ENCODE results near the gene SRGAP2B.
A peak's percentile ranks its signal among the peaks of the same experiment; 100 is the strongest.
"Not testable (repeated sequence)": the region's sequence is repeated elsewhere in the genome, so short reads cannot be mapped to it uniquely, and the experiment has no call there.

The SRGAP2B gene

DNA sequence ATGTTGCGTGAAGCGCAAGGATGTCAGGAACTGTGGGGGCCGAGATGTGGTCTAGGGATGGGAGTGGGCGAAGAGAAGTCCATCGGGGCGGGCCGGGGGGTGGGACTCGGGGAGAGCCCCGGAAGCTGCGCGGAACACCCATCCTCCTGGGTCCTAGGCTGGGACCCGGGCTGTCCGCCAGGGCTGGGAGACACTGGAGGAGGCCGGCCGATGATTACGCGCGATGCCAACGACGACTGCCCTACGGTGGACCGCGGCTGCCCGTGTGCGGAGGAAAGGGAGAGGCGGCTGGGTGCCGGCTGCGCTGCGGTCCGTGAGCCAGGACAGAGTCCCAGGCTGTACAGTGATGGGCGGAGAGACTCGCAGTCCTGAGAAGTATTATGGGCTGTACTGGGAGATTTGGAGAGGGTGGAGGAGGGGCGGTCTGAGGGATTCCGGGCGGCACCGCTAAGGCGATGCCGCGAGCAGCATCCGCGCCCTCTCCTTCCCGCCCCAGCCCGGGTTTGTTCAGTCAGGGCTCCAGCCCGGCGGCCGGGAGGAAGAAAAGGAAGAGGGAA lies 395 bp downstream of the SRGAP2B start:
- peak overlapping the region; percentile 48 for H3K4me3 ChIP-seq (ENCODE audit: low read length)
- not testable (repeated sequence) for DNase-seq (ENCODE audit: low read depth, low spot score)

DNA sequence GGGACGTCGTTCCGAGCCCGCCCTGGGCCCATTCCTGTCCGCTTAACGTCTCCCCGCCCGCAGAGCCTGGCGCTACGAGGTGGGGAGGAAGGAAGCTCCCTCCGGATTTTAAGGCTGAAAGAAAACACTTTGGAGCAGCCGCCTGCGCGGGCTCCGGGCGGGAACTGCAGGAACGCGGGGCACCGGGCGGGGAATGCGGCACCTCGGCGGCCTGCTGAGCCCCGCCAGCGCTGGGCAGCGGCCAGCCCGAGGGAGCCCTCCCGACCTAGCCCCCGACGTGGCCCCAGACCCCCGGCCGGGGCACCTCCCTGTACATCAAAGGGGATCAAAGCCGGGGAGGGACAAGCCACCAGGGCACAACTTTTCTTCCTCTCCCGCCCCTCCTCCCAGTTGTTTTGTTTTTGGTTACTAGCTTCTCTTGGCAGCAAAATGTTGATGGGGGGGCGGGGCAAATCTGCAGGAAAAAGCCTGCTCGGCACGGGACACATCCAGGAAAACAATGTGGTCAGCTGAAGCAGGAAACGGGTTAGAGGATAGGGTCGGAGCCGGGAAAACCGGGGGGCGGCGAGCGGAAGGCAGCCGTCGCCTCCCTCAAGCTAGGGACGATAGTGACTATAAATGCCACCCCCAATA lies 1.5 kb downstream of the SRGAP2B start:
- DNase-seq (ENCODE audit: low read depth, low spot score); H3K4me3 ChIP-seq (ENCODE audit: low read length): not testable (repeated sequence)

DNA sequence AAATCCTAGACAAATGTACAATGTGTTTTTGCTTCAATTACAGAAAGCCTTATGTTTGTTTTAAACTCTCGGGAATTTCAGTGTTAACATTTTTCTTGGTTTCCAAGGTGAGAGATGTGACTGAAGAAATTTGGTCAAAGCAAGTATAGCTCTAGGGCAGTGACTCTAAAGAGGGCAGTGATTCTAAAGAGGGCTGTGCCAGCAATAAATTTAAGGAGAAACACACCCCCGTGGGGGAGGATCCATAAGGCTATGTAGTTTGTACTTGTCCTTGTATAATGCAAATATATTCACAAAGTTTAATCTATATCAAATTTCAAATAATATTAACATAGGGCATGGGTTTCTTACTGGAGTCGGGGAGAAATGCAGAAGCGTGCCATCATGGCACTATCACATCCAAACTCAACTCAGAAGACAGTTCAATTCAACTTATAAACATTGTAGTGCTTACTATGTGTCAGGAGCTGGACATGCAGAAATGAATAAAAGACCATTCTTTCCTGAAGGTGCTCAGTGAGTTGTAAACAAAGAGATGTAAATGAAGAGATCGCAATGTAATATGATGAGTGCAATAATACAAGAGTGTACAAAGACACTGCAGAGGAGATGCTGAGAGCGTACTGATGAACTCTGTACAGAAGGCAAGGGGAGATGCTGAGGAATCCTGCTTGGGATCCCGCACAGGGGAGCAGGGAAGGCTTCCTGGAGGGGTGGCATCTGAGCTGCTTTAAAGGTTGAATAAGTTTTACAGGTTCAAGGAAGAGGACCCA lies 12.5 kb downstream of the SRGAP2B start:
- H3K4me3 ChIP-seq (ENCODE audit: low read length); DNase-seq (ENCODE audit: low read depth, low spot score): not testable (repeated sequence)

DNA sequence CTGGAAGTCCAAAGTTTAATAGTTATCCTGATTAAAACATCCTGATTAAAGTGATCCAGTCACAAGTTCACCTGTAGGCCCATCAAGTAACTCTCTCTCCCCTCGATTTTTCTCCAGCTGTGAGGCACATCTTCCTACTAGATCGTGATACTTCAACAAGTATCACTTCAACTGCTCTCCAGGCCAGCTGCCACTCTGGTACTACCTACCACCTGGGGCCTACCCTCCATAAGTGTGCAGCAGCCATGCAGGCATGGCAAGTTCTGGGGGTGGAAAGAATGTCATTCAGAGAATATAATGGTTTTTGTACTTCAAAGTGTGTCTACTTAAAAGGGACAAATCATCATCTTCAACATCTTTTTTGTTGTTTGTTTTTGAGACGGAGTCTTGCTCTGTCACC lies 14.9 kb downstream of the SRGAP2B start:
- DNase-seq (ENCODE audit: low read depth, low spot score); H3K4me3 ChIP-seq (ENCODE audit: low read length): not testable (repeated sequence)

DNA sequence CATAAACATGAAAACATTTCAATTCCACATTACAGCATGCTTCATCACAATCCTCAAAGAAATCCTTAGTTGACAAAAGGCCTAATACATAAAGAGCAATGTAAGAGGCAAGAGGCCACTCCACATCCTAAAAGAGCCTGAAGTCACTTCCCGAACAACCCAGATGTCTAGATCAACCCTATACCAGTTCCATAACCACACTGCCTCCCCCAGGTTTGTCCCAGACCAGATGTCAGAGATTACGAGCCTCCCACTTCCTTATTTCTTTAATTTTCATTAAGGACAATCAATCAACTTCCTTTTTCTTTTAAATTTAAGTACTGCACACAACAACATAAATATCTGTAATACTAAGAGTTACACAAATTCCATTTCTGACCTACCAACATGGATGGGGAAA lies 15.4 kb downstream of the SRGAP2B start:
- not testable (repeated sequence) for DNase-seq (ENCODE audit: low read depth, low spot score); H3K4me3 ChIP-seq (ENCODE audit: low read length)

DNA sequence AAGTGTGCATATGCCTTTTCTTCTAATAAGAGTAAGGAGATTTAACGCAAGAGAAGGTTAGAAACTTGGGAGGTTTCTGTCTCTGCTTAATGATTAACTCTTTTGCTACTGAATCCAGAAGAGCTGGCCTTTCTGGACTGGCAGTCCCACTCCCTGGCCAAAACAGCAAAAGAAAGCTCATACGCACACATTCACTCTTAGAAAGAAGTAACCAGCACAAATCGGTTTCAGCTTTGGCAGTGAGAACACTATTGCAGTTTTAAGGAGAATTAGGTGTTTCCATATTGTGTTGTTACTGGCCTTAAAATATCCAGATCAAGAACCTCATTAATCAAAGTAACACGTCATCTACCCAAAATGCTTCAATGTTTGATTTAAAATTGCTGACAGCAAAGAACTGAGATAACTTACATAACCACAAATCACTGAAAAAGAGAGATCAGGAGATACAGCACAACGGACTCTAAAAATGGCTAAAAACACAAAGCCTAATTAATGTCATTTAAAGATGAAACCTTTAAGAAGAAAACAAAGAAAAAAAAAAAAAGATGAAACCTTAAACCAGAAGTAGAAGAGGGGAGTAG lies 16.2 kb downstream of the SRGAP2B start:
- not testable (repeated sequence) for H3K4me3 ChIP-seq (ENCODE audit: low read length); DNase-seq (ENCODE audit: low read depth, low spot score)

DNA sequence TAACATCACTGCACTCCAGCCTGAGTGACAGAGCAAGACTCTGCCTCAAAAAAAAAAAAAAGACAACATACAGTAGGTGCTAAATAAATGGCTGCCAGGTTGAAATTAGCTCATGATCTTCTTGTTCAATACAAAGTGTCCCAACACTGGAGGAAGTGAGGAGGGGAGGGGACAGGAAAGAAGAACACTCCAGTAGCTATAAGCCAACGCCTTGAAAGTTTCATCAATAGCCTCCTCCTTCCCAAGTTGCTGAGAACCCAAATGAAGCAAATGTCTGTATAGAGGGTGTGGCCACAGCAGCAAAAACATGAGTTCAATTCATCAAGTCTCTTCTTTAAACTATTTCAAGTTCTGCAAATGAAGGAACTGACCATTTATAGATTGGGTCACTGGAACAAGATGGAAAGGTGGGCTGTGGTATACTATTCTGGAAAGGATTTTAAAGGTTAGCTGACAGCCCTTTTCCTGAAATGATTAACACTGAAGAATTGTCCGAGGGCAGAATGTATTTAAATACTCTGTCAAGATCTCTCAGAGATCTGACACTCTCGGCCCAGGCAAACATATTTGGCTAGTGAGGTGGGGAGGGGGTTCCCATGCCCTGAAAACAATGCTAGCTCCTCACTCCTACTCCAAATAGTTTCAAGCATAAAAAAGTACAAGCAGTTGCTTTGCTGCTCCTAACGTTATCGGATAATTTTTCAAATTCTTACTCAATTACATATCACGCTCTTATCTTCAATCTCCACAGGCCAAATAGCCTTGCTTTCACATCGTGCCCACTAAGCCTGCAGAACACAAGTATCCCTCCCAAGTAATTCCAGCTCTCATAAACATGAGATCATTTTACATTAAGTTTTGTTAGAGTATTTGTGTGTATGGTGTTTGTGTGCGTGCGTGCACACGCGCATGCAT lies 17.0 kb downstream of the SRGAP2B start:
- DNase-seq (ENCODE audit: low read depth, low spot score); H3K4me3 ChIP-seq (ENCODE audit: low read length): not testable (repeated sequence)

DNA sequence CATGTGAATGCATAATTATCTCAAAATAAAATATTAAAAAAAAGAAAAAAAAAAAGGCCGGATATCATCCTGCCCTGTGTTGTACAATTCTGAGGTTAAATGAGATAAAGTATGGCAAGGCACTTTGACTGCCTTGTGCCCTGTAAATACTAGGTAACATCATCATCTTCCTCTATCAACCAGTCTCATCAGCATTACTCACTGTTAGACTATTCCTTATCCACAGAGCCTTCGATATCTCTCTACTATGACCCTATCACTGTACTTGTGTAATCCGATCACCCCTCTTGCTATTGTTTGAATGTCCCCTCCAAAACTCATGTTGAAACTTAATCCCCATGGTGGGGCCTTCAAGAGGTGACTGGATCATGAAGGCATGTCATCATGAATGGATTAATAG lies 18.3 kb downstream of the SRGAP2B start:
- H3K4me3 ChIP-seq (ENCODE audit: low read length); DNase-seq (ENCODE audit: low read depth, low spot score): not testable (repeated sequence)

DNA sequence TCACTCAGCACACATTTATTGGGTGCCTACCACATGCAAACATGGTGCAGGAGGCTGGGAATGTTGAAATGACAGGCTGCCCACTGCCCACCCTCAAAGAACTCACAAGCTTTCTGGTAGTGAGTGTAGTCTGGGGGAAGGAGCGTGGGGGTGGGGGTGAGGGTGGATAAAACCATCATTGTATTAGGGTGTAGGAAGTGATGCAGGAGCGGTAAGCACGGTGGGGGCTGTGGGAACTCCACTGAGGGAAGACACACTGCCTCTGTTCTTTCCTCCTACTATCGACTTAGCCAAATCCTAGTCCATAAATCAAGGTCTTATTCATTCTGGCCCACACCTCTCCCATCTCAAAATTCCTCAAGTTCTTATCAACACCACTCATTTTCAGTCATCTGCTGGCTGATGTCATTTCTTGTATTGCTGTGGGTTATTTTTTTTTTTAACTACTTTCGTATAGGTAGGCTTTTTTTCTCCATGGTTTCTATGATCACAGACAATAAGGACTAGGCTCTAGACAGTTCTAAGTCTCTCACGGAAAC lies 21.0 kb downstream of the SRGAP2B start:
- not testable (repeated sequence) for H3K4me3 ChIP-seq (ENCODE audit: low read length); DNase-seq (ENCODE audit: low read depth, low spot score)

DNA sequence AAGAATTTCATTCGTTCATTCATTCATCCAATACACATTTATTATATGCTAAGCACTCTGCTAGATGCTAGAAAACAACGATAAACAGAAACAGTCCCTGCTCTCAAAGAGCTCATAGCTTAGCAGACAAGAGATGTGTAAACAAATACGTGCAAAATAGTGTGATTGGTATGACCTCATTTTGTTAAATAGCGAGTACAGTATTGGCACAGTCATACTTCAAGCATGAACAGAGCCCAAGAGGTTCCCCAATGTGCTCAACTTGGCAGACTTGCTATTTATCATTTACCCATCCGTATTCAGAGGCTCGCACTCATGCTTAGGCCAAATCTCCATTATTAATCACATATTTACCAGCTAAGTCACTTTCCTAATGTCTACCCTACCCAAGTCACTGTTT lies 23.6 kb downstream of the SRGAP2B start:
- H3K4me3 ChIP-seq (ENCODE audit: low read length), result not testable (repeated sequence)

DNA sequence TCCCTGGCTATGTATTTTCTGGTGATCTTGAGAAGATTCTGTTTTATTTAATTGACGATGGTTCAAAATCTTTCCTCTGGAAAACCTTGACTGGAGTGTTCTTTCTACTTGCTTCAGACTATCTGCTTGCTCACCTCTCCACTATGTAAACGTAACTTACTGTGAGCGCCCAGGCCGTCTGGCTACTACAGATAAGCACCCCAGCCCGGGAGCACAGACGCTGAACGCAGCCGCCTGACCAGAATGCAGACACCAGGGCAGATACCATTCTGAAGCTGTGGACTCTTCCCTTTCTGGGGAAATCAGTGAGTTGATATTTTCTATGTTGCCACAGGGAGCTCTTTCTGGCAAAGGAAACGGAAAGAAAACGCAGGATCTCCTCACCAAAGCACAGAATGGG lies 28.6 kb downstream of the SRGAP2B start:
- not testable (repeated sequence) for DNase-seq (ENCODE audit: low read depth, low spot score); H3K4me3 ChIP-seq (ENCODE audit: low read length)

More for the DNA sequence above, 23.6 kb downstream of the SRGAP2B start:
- not testable (repeated sequence) for DNase-seq (ENCODE audit: low read depth, low spot score)

DNA sequence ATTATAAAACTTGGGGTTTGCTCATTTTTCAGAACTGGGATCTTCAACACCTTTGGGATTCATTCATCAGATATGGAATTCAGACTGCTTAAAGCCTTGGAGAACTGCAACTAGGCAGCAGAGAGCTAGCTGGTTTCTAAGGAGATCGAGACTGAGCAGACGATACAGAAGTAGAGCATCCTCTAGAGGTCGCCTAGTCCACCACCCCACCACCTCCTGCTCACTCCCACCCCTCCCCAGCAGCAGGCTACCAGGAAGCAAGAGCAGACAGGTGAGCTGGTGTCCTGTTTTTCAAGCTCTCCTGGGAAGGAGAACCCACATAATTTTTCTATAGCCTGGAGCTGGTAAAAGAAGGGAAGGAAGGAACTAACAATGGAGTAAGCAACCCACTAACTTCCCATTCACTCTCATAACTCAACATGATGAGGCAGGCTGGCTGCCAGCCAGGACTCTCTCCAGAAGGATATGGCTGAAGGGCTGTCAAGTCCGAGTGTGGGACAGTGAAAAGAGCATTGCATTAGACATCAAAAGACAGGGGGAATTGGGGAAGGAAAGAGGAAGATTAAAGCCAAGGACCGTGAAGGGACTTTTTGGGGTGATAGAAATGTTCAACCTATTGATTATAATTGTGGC lies 29.8 kb downstream of the SRGAP2B start:
- not testable (repeated sequence) for H3K4me3 ChIP-seq (ENCODE audit: low read length); DNase-seq (ENCODE audit: low read depth, low spot score)

DNA sequence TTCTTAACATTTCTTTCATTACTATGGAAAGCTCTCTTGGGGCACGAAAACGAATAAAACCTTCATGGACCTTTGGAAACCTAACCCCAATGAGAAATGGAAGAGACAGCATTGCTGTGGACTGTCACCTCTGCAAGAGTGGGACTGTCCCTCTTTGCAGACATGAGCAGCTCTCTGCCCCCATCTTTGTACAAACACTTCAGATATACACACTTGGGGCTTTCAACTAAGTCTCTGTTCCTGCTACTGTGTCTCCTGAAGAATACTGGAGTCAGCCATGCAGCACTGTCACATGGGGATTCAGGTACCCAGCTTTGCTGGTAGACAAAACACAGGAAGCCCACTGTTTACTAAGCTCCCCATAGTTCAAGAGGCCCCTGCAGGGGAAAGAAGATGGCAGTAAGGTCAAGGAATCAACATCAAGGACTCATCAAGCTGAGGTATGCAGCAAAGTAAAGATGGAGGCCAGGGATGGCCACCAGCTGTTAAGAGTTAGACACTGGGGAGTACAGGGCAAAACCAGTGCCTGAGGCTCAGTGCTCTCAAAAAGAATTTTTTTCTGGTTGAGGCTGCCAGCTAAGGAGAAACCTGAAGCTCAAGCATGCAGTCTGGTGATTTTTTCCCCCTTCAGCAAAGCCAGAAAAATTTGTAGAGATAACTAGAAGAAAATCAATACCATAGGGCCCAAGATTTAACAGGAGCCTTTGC lies 31.0 kb downstream of the SRGAP2B start:
- H3K4me3 ChIP-seq (ENCODE audit: low read length); DNase-seq (ENCODE audit: low read depth, low spot score): not testable (repeated sequence)

DNA sequence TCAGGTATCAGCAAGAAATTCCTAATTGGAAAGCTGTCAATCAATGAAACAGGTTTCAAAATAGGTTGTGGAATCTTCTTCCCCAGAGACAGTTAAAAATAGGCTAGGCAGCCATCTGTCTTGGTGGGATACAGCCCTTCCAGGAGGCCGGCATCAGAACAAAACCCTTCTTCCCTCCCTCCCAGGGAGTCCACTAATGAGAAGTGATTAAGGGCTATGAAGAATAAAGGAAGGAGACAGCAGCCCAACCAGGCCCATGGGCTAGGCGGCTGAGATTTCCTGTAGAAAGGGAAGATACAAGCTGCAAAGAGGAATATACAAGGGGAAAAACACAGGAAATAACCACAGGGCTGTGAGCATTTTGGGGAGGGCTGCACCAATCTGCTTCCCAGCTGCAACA lies 31.8 kb downstream of the SRGAP2B start:
- H3K4me3 ChIP-seq (ENCODE audit: low read length); DNase-seq (ENCODE audit: low read depth, low spot score): not testable (repeated sequence)

DNA sequence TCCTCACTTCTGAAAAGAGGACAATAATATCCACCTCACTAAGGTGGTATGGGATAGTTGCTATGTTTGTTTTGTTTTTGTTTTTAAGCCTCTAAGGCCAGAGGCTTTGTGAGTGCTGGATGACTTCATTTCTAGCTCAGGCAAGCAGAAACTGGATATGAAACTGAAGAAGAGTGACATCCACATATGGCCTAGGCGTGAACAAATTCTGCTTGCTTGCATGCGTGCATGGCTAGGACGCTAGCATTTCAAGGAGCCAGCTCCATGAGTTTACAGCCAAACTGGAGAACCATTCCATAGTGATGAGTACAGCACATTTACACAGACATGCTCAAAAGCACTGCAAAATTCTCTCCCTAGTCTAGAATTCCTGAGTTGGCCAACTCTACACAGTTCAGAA lies 36.9 kb downstream of the SRGAP2B start:
- DNase-seq (ENCODE audit: low read depth, low spot score); H3K4me3 ChIP-seq (ENCODE audit: low read length): not testable (repeated sequence)

DNA sequence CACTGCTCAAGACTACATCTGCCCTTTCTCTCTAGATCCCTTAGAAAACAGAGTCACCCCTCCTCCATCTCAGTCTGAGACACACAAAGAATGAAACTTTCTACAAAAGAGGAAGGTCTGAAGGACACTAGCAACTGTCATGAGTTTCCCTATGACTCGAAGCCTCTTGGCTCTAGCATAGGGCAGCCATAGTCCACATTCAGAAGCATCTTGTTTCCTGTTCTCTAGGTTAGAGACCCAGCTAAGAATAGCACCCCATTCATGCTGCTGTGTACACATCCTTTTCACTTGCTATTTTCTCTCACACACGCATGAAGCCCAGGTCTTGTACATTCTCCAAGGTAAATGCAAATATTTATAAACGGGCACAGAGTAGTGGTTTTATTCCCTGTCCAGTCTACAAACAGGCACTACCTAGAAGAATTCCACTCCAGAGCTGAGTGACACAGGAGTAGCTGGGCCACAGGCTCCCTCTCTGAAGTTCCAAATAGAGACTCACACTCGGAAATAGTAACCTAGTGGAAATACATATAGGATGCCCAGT lies 39.8 kb downstream of the SRGAP2B start:
- not testable (repeated sequence) for DNase-seq (ENCODE audit: low read depth, low spot score); H3K4me3 ChIP-seq (ENCODE audit: low read length)

DNA sequence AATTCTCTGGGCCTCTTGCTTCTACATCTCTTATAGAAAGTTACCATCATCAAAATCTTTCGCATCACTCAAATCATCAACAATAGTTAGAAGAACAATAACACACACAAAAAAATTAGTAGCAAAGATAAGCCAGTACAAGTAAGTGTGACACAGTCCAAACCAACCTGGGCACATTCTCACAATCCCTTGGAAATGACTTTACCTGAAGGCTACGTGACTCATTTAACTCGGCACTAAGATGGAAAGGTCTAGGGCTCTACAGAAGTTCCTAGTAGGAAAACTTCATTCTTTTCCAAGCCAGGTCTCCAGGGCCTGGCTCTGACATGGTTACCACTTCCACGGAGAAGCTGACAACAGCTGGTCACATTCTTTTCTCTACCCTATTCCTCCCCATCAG lies 41.7 kb downstream of the SRGAP2B start:
- not testable (repeated sequence) for H3K4me3 ChIP-seq (ENCODE audit: low read length); DNase-seq (ENCODE audit: low read depth, low spot score)
